Neuron (in vitro differentiated cells): Measurements from ENCODE around the gene TCF7L1.

Experiments used
- H2AFZ ChIP-seq: one replicate; pipeline ENCODE4 v1.6.1; 2013; ENCODE audit warnings: low read depth, mild to moderate bottlenecking, inconsistent platforms, low read length, moderate library complexity
- H3K27me3 ChIP-seq: one replicate; pipeline ENCODE4 v1.6.1; 2013; ENCODE audit warnings: low read length; ENCODE audit not compliant: insufficient read depth
- H3K36me3 ChIP-seq: one replicate; pipeline ENCODE4 v1.6.1; 2013; ENCODE audit warnings: low read length; ENCODE audit not compliant: insufficient read depth
- H3K4me1 ChIP-seq: one replicate; pipeline ENCODE4 v1.6.1; 2013; ENCODE audit warnings: low read length; ENCODE audit not compliant: insufficient read depth
- H3K4me3 ChIP-seq: 2 replicates; pipeline ENCODE4 v1.5.1; 2013; ENCODE audit warnings: mild to moderate bottlenecking, low read length, moderate library complexity
- H3K9me3 ChIP-seq: one replicate; pipeline ENCODE4 v1.6.1; 2013; ENCODE audit warnings: low read length

The TCF7L1 gene

GRCh38 chr2:85234868-85235267 is 101.7 kb downstream of the TCF7L1 start:
- H3K4me1 ChIP-seq = peaks cover 36% of the 10 kb centered on the region

GRCh38 chr2:85235281-85235680 is 102.1 kb downstream of the TCF7L1 start:
- peaks cover 36% of the 10 kb centered on the region for H3K4me1 ChIP-seq

More at GRCh38 chr2:85234868-85235267, 101.7 kb downstream of the TCF7L1 start:
- Histone ChIP-seq H3K9me3 (no peaks in the 10 kb centered on the region), H3K4me3 (no peak overlapping the region), H3K27me3 (no peaks in the 10 kb centered on the region), H2AFZ (no peak overlapping the region), H3K36me3 (no peaks in the 10 kb centered on the region)

GRCh38 chr2:85236084-85236483 is 102.9 kb downstream of the TCF7L1 start:
- Histone ChIP-seq H3K36me3 (no peaks in the 10 kb centered on the region), H3K4me3 (no peak overlapping the region), H3K9me3 (no peaks in the 10 kb centered on the region), H3K27me3 (no peaks in the 10 kb centered on the region), H2AFZ (no peak overlapping the region), H3K4me1 (peaks cover 34% of the 10 kb centered on the region)

More at GRCh38 chr2:85235281-85235680, 102.1 kb downstream of the TCF7L1 start:
- Histone ChIP-seq H3K36me3 (no peaks in the 10 kb centered on the region), H3K9me3 (no peaks in the 10 kb centered on the region), H3K4me3 (no peak overlapping the region), H3K27me3 (no peaks in the 10 kb centered on the region), H2AFZ (no peak overlapping the region)

GRCh38 chr2:85237849-85238565 is 104.8 kb downstream of the TCF7L1 start:
- Histone ChIP-seq H3K4me1 (peaks cover 20% of the 10 kb centered on the region), H3K4me3 (no peak overlapping the region), H3K27me3 (no peaks in the 10 kb centered on the region), H2AFZ (no peak overlapping the region), H3K9me3 (no peaks in the 10 kb centered on the region), H3K36me3 (no peaks in the 10 kb centered on the region)

GRCh38 chr2:85238607-85239006 is 105.4 kb downstream of the TCF7L1 start:
- Histone ChIP-seq H3K9me3 (no peaks in the 10 kb centered on the region), H3K4me1 (peaks cover 20% of the 10 kb centered on the region), H3K4me3 (no peak overlapping the region), H2AFZ (no peak overlapping the region), H3K36me3 (no peaks in the 10 kb centered on the region), H3K27me3 (no peaks in the 10 kb centered on the region)

GRCh38 chr2:85239102-85239501 is 105.9 kb downstream of the TCF7L1 start:
- no peaks in the 10 kb centered on the region for H3K36me3 ChIP-seq
- H3K4me3 ChIP-seq = no peak overlapping the region
- peaks cover 20% of the 10 kb centered on the region for H3K4me1 ChIP-seq
- no peak overlapping the region for H2AFZ ChIP-seq
- H3K9me3 ChIP-seq = no peaks in the 10 kb centered on the region
- no peaks in the 10 kb centered on the region for H3K27me3 ChIP-seq

- no peaks in the 10 kb centered on the region for H3K9me3 ChIP-seq
- H3K27me3 ChIP-seq = no peaks in the 10 kb centered on the region
- H3K4me3 ChIP-seq = no peak overlapping the region
- peaks cover 11% of the 10 kb centered on the region for H3K4me1 ChIP-seq
- no peaks in the 10 kb centered on the region for H3K36me3 ChIP-seq
- no peak overlapping the region for H2AFZ ChIP-seq
These were observed 106.9 kb downstream of the TCF7L1 start for GRCh38 chr2:85240055-85240454.

GRCh38 chr2:85242321-85242720 is 109.1 kb downstream of the TCF7L1 start:
- no peaks in the 10 kb centered on the region for H3K27me3 ChIP-seq
- no peaks in the 10 kb centered on the region for H3K9me3 ChIP-seq
- no peak overlapping the region for H3K4me3 ChIP-seq
- H2AFZ ChIP-seq = no peak overlapping the region
- no peaks in the 10 kb centered on the region for H3K36me3 ChIP-seq
- peaks cover 13% of the 10 kb centered on the region for H3K4me1 ChIP-seq

GRCh38 chr2:85243101-85244072 is 110.2 kb downstream of the TCF7L1 start:
- no peaks in the 10 kb centered on the region for H3K27me3 ChIP-seq

GRCh38 chr2:85244828-85245227 is 111.6 kb downstream of the TCF7L1 start:
- Histone ChIP-seq H2AFZ (no peak overlapping the region), H3K27me3 (no peaks in the 10 kb centered on the region), H3K4me3 (no peak overlapping the region), H3K9me3 (no peaks in the 10 kb centered on the region), H3K4me1 (peaks cover 32% of the 10 kb centered on the region), H3K36me3 (no peaks in the 10 kb centered on the region)

More at GRCh38 chr2:85243101-85244072, 110.2 kb downstream of the TCF7L1 start:
- Histone ChIP-seq H3K4me3 (no peak overlapping the region), H2AFZ (no peak overlapping the region), H3K36me3 (no peaks in the 10 kb centered on the region), H3K9me3 (no peaks in the 10 kb centered on the region), H3K4me1 (peaks cover 24% of the 10 kb centered on the region)

GRCh38 chr2:85245891-85246290 is 112.7 kb downstream of the TCF7L1 start:
- Histone ChIP-seq H3K9me3 (no peaks in the 10 kb centered on the region), H3K27me3 (no peaks in the 10 kb centered on the region), H2AFZ (no peak overlapping the region), H3K36me3 (no peaks in the 10 kb centered on the region), H3K4me3 (no peak overlapping the region), H3K4me1 (peaks cover 32% of the 10 kb centered on the region)

- Histone ChIP-seq H3K4me1 (peaks cover 32% of the 10 kb centered on the region), H3K4me3 (no peak overlapping the region), H3K36me3 (no peaks in the 10 kb centered on the region), H3K9me3 (no peaks in the 10 kb centered on the region), H2AFZ (no peak overlapping the region), H3K27me3 (no peaks in the 10 kb centered on the region)
These were observed 113.2 kb downstream of the TCF7L1 start for GRCh38 chr2:85246348-85246747.

GRCh38 chr2:85247610-85248009 is 114.4 kb downstream of the TCF7L1 start:
- H3K4me3 ChIP-seq = no peak overlapping the region
- H3K36me3 ChIP-seq = no peaks in the 10 kb centered on the region
- H3K27me3 ChIP-seq = no peaks in the 10 kb centered on the region
- H2AFZ ChIP-seq = no peak overlapping the region
- H3K4me1 ChIP-seq = peaks cover 32% of the 10 kb centered on the region
- H3K9me3 ChIP-seq = no peaks in the 10 kb centered on the region
